Measurements from ENCODE around the gene TRMT112.

Gene TRMT112

DNA sequence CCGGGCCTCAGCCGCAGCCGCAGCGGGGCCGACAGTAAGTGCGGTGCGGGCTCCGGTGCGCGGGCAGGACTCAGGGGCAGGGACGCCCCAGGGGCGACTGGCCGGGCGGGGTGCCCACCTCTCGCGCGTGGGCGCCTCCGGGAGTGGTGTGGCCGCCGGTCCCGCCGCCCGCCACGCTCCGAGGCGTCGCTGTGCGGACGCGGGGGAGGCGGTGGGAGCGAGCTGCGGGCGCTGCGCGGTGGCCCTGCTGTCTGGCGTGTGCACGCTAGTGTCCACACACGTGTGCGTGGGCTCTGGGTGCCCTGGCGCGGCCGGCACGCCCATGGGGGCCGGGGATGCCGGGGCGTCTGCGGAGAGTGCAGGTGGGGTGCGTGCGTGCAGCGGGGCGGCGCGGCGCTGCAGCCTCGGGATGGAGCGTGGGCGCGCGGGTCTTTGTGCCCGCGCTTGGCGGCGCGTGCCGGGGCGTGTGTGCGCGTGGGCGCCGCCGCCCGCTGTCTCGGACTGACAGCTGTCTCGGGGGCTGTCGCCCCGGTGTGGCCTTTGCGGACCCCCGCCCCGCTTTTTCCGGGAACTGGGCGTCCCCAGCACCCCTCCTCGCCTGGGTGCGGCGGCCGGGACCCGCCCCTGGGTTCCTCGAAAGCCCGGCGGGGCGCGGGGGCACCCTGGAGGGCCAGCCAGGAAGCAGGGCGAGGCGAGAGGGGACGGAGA, 25.5 kb downstream of the TRMT112 start:
- Mint-ChIP-seq H3K4me1 (ENCODE audit: low read depth) (peaks cover 25% of the 10 kb centered on the region), H3K36me3 (ENCODE audit: low read depth) (peaks cover 21% of the 10 kb centered on the region), H3K4me3 (peak overlapping the region; percentile 66), H3K9me3 (no peaks in the 10 kb centered on the region), H3K27me3 (peaks cover 79% of the 10 kb centered on the region), H3K27ac (peak overlapping the region; percentile 50)
- intact Hi-C loops (cut with micrococcal nuclease), result no loop called here

DNA sequence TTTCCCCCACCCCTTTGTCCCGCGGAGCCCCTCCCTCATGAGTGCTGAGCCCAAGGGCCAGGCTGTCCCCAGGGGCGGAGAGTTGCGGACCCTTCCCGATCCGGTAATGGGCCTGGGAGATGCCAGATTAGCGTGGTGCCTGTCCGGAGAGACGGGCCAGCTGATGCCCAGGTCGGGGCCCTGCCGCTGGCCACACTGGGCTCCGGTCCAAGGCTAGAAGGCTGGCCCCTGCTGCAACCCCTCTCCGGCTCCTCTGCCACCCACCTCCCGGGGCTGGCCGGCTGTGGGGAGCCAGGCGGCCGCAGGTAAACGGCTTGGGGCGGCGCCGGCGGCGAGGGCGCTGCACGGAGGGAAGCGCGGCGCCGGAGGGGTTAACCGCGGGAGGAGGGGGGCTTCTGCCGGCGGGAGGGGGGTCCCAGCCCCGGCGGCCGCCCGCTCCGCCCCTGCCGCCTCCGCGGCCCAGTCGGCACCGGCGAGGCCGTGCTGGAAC, 26.1 kb downstream of the TRMT112 start, which contains the start of gene KCNK4:
Gene KCNK4 (plus strand): TSS at position 41 of the 490 bp plus-strand sequence. CDS start 1,717 bp downstream, outside the sequence.
- Mint-ChIP-seq H3K4me1 (ENCODE audit: low read depth) (peaks cover 25% of the 10 kb centered on the region), H3K36me3 (ENCODE audit: low read depth) (peaks cover 21% of the 10 kb centered on the region), H3K9me3 (no peaks in the 10 kb centered on the region), H3K4me3 (peak within 1 kb of the TSS; percentile 25), H3K27me3 (peaks cover 73% of the 10 kb centered on the region), H3K27ac (no peak within 1 kb of the TSS)
- intact Hi-C loops (cut with micrococcal nuclease), result no loop called here

DNA sequence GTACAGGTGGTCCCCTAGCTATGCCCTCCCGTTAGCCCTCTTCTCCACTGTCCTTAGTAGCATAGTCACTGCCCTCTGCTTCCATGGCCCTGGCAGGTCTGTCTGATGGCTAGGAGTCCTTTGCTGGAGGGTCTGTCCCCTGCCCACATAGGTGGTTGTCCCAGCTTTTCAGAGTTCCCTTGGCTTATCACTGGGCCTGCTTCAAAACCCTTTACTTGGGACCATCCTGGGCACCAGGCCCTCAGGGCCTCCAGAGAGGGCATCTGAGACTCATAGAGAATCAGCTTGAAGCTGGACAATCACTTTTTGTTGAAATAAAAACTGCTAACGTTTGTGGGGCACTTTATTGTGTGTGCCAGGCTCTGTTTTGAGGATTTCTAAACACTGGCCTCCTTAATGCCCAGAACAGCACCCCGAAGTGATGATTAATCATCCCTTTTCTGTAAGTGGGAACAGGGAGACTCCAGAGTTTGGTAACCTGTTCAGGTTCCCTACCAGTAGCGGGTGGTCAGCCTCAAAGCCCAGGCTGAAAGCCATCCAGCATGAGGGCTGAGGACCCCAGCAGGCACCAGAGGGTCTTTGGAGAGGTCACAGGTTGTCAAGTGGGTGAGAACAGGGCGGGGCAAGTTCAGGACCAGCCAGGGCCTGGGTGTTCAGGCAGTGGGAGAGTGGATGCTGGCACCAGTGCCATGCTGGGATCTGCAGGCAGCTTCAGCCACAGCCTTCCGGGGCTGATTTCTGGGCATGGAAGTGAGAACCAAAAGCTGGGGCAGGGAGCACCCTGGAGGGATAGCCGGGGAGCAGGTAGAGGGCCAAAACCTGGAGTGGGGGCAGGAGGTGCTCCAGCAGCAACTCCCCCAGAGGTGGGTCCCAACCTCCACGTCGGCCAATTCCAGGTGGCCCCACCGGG, 26.8 kb downstream of the TRMT112 start:
- H3K27ac Mint-ChIP-seq, result no peak overlapping the region
- peaks cover 66% of the 10 kb centered on the region for H3K27me3 Mint-ChIP-seq
- intact Hi-C loops (cut with micrococcal nuclease), result no loop called here
- H3K4me3 Mint-ChIP-seq, result peak overlapping the region; percentile 0
- H3K9me3 Mint-ChIP-seq, result no peaks in the 10 kb centered on the region
- H3K4me1 Mint-ChIP-seq (ENCODE audit: low read depth), result peaks cover 26% of the 10 kb centered on the region
- H3K36me3 Mint-ChIP-seq (ENCODE audit: low read depth), result peaks cover 22% of the 10 kb centered on the region

DNA sequence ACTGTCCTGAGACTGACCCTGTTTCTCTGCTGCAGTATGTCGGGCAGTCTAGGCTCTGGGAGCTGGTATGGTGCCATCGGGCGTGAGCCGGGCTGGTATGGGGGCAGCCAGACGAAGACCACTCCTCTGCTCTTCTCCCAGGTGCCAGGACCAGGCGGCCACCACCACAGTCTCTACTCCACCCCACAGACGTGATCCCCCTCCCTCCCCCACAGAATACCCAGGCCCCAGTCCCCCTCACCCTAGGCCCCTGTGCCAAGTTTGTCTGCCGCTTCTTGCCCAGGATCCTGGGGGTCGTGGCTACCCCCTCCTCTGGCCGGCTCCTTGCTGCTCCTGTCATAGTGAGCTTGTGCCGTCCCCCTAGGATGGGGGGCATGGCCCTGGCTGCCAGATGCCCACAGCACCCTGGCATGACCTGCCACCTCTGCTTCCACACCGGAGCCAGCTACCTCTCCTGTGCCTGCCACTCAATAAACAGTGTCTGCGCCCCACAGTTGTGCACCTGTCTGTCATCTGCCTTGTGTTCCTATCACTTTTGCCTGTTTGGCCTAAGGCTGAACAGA, 28.3 kb downstream of the TRMT112 start:
- H3K27me3 Mint-ChIP-seq, result peaks cover 50% of the 10 kb centered on the region
- H3K36me3 Mint-ChIP-seq (ENCODE audit: low read depth), result peaks cover 36% of the 10 kb centered on the region
- H3K4me3 Mint-ChIP-seq, result no peak overlapping the region
- H3K27ac Mint-ChIP-seq, result no peak overlapping the region
- H3K9me3 Mint-ChIP-seq, result no peaks in the 10 kb centered on the region
- intact Hi-C loops (cut with micrococcal nuclease), result no loop called here
- H3K4me1 Mint-ChIP-seq (ENCODE audit: low read depth), result peaks cover 30% of the 10 kb centered on the region

DNA sequence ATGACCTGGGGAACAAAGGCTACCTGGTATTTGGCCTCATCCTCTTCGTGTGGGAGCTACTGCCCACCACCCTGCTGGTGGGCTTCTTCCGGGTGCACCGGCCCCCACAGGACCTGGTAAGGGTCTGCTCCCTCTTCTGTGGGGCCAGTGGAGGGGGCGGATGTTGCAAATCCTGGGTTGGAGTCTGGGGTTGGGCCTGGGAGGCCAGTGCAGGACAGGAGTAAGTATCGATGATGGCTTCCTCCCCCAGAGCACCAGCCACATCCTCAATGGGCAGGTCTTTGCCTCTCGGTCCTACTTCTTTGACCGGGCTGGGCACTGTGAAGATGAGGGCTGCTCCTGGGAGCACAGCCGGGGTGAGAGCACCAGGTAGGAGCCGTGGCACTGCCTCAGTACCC, 29.0 kb downstream of the TRMT112 start:
- Mint-ChIP-seq H3K9me3 (no peaks in the 10 kb centered on the region), H3K4me1 (ENCODE audit: low read depth) (peaks cover 37% of the 10 kb centered on the region), H3K36me3 (ENCODE audit: low read depth) (peaks cover 37% of the 10 kb centered on the region), H3K27me3 (peaks cover 43% of the 10 kb centered on the region), H3K27ac (no peak overlapping the region), H3K4me3 (no peak overlapping the region)
- intact Hi-C loops (cut with micrococcal nuclease), result no loop called here

DNA sequence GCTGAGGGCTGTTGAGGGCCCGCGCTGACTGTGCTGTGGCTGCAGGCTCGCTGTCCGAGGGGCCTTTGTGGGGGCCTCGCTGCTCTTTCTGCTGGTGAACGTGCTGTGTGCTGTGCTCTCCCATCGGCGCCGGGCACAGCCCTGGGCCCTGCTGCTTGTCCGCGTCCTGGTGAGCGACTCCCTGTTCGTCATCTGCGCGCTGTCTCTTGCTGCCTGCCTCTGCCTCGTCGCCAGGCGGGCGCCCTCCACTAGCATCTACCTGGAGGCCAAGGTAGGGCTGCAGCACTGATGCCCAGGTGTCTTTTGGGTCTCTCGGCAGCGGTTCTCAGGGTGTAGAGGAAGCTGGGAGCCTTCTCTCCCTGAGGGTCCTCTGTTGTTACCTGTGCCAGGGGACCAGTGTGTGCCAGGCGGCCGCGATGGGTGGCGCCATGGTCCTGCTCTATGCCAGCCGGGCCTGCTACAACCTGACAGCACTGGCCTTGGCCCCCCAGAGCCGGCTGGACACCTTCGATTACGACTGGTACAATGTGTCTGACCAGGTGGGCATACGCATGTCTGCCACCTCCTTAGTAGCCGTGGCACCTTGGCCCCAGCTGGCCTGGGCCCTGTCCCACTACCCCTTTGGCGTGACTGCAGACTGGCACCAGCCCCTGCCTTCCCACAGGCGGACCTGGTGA, 29.5 kb downstream of the TRMT112 start:
- intact Hi-C loops (cut with micrococcal nuclease), result no loop called here
- Mint-ChIP-seq H3K36me3 (ENCODE audit: low read depth) (peaks cover 42% of the 10 kb centered on the region), H3K27me3 (peaks cover 38% of the 10 kb centered on the region), H3K4me1 (ENCODE audit: low read depth) (peaks cover 42% of the 10 kb centered on the region), H3K9me3 (no peaks in the 10 kb centered on the region), H3K4me3 (no peak overlapping the region), H3K27ac (no peak overlapping the region)

DNA sequence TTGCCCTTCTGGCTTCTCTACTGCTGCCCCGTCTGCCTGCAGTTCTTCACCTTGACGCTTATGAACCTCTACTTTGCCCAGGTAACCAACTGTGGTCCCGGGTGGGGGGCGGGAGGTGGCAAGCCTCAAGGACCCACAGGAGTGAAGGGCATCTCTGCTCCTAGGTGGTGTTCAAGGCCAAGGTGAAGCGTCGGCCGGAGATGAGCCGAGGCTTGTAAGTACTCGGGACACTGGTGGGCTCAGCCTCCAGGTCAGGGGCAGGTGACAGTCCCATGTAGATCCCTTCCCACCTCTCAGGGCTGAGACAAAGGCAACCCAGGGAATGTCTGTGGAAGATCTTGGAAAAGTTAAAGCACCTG, 30.6 kb downstream of the TRMT112 start:
- Mint-ChIP-seq H3K9me3 (no peaks in the 10 kb centered on the region), H3K4me1 (ENCODE audit: low read depth) (peaks cover 42% of the 10 kb centered on the region), H3K4me3 (peak overlapping the region; percentile 76), H3K36me3 (ENCODE audit: low read depth) (peaks cover 52% of the 10 kb centered on the region), H3K27ac (peak overlapping the region; percentile 13), H3K27me3 (peaks cover 31% of the 10 kb centered on the region)
- intact Hi-C loops (cut with micrococcal nuclease), result no loop called here

DNA sequence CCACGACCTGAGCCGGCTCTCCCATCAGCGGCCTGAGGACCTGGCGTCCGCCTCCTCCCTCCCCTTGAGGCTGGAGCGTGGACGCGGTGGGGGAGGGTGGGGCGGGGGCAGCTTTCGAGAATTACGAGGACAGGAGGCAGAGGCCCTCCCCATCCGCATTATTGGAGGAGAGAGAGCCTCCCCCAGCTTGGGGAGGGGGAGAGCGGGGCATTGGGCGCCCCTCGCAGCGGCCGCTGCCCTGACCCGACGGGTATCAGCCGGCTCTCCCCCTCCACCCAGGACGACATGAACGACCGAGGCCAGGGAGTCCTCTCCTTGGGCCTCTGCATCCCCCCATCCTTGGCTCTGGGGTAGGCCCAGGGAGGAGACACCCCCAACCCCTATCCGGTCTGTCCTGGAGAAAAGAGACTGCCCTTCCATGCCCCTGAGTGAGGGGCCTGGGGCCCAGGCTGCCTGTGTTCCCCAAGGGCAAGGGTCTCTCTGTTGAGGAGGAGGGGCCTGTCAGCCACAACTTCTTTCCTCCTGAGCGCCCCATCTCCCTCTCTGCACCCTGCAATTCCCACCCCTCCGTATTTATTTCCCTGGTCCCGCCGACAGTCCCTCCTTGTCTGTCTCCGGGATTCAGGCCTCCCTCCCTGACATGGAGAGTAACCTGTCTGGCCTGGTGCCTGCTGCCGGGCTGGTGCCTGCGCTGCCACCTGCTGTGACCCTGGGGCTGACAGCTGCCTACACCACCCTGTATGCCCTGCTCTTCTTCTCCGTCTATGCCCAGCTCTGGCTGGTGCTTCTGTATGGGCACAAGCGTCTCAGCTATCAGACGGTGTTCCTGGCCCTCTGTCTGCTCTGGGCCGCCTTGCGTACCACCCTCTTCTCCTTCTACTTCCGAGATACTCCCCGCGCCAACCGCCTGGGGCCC, 31.2 kb downstream of the TRMT112 start:
- intact Hi-C loops (cut with micrococcal nuclease), result loop anchor here (1.0 to 2.0 kb wide), 2 partner anchors 16 to 19 kb away; partner anchors contain the start of gene ESRRA
- Mint-ChIP-seq H3K9me3 (no peaks in the 10 kb centered on the region), H3K36me3 (ENCODE audit: low read depth) (peaks cover 58% of the 10 kb centered on the region), H3K4me1 (ENCODE audit: low read depth) (peaks cover 49% of the 10 kb centered on the region), H3K27ac (peak overlapping the region; percentile 90), H3K4me3 (peak overlapping the region; percentile 76), H3K27me3 (peaks cover 28% of the 10 kb centered on the region)

DNA sequence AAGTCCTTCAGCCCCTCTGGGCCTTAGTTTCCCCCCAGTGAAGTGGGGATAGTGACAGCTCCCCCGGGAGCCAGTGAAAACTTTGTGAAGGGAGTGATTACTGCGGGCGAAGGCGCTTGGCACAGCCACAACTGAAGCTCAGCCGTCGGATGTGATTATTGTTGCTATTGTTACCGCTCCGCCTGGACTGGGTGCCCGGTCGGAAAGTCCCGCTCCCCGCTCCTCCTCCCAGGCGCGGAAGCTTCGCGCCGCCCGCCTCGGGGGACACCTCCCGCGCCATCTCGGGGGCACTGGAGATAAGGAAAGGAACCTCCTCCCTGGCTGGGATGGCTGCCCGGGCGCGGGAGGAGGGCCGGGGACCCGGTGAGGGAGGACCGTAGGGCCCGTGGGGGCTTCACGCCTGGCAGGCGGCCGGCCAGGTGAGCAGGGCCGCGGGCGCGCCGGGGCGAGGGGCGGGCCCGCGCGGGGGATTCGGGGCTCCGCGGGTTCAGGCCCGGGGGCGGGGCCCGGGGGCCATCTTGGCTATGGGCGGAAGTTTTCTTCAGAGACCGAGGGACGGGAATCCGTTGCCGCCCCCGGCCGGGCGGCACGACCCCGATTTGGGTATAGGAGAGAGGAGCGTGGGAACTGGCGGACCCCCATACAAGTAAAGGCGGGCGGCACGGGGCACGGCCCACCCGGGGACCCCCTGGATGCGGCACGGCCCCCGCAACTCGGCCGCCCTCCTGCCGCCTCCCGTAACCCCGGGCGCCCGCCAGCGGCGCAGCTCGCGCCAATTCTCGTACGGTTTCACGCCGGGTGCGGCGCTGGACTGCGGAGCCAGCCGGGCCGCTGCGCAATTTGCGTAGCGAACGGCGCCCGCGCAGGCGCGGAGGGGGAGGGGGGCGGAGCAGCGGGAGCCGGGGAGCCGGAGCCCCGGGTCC, 32.1 kb downstream of the TRMT112 start, which contains the start of gene GPR137:
Gene GPR137 (plus strand): TSS at position 887 of the 923 bp plus-strand sequence. CDS start 677 bp downstream, outside the sequence.
- intact Hi-C loops (cut with micrococcal nuclease), result loop anchor here (1.0 to 2.0 kb wide), 2 partner anchors 15 to 20 kb away; partner anchors contain the start of gene ESRRA
- Mint-ChIP-seq H3K4me1 (ENCODE audit: low read depth) (peaks cover 46% of the 10 kb centered on the region), H3K27me3 (peaks cover 19% of the 10 kb centered on the region), H3K27ac (peak within 1 kb of the TSS; percentile 90), H3K36me3 (ENCODE audit: low read depth) (peaks cover 64% of the 10 kb centered on the region), H3K4me3 (peak within 1 kb of the TSS; percentile 76), H3K9me3 (no peaks in the 10 kb centered on the region)

DNA sequence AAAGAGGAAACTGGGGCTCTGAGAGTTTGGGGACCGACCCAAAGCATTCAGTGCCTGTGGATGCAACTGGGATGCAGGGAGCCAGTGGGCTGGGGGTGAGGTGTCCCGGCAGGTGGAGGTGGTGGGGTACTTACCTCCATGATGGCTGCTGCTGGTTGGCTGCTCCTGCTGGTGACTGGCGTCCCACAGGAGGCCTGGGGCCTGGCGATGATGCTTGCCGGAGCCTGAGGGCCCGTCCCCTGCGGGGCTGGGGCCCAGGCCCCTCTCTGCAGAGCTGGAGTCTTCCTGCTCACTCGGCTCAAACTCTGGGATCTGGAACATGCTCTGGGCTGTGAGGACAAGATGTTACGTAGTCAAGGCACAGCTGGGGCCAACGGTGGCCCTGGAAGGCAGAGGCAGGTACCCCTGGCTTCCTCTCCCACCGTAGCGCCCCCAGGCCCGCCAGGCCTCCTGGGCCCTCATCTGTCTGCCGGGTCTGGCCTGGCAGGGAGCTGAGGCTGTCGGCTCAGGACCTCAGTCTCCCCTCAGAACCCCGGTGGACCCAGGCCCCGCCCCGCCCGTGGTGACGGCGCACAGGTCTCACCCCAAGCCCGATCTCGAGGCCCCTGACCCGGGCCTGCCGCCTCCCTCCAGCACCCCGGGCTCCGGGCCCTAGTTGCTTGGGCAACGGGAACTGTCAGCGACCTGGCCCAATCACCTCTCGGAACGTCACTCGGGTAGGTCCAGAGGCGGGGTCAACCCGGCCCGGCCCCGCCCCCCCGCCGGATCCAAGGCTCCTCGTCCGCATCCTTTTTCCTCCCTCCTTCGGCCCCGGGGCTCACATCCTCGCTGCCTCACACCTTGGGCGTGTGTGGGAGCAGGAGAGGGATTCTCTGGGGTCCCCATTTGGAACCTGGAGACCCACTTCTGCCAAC, 33.1 kb downstream of the TRMT112 start, which contains the start of gene BAD:
Gene BAD (minus strand): TSS at position 618 of the 914 bp plus-strand sequence. CDS start 297 bp downstream, at position 321.
- Mint-ChIP-seq H3K4me3 (peak within 1 kb of the TSS; percentile 76), H3K27me3 (peaks cover 10% of the 10 kb centered on the region), H3K9me3 (no peaks in the 10 kb centered on the region), H3K27ac (peak within 1 kb of the TSS; percentile 90), H3K4me1 (ENCODE audit: low read depth) (peaks cover 47% of the 10 kb centered on the region), H3K36me3 (ENCODE audit: low read depth) (peaks cover 70% of the 10 kb centered on the region)
- intact Hi-C loops (cut with micrococcal nuclease), result loop anchor here (2.0 kb wide), 1 partner anchor 20 kb away; the partner anchor contains the start of gene ESRRA

DNA sequence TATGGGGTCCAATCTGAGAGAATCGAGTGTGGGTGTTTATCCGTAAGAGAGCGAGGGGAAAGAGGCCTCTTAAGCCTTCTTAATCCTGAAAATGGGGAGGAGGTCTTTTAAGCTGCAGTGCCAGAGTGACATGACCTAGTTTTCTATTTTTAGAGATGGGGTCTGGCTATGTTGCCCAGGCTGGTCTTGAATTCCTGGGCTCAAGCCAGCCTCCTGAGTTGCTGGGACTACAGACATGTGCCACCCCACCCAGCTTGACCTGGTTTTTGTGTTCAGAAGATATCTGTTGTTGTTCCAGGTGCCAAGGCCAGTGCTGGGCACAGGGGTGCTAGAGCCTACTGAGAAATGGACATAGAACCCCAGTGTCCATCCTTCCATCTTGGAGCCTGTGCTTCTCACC, 34.3 kb downstream of the TRMT112 start:
- peaks cover 51% of the 10 kb centered on the region for H3K4me1 Mint-ChIP-seq (ENCODE audit: low read depth)
- H3K4me3 Mint-ChIP-seq, result no peak overlapping the region

More for the DNA sequence above, 34.3 kb downstream of the TRMT112 start:
- intact Hi-C loops (cut with micrococcal nuclease), result no loop called here
- H3K27ac Mint-ChIP-seq, result peak overlapping the region; percentile 90
- H3K9me3 Mint-ChIP-seq, result no peaks in the 10 kb centered on the region
- H3K36me3 Mint-ChIP-seq (ENCODE audit: low read depth), result peaks cover 70% of the 10 kb centered on the region
- peaks cover 3% of the 10 kb centered on the region for H3K27me3 Mint-ChIP-seq
